Measurements from ENCODE around the gene ITPR2.
"Not testable (repeated sequence)": the region's sequence is repeated elsewhere in the genome, so short reads cannot be mapped to it uniquely, and the experiment has no call there.

ITPR2 gene

GRCh38 chr12:26832822-26833742 lies at the start of gene ITPR2:
Gene ITPR2, minus strand, starts transcription at chr12:26833194. Its CDS starts 413 bp downstream, at chr12:26832781.
- DNase-seq: peak; percentile 62

GRCh38 chr12:26880625-26881024 lies 47.6 kb upstream of the ITPR2 start:
- DNase-seq: no peak

DNA sequence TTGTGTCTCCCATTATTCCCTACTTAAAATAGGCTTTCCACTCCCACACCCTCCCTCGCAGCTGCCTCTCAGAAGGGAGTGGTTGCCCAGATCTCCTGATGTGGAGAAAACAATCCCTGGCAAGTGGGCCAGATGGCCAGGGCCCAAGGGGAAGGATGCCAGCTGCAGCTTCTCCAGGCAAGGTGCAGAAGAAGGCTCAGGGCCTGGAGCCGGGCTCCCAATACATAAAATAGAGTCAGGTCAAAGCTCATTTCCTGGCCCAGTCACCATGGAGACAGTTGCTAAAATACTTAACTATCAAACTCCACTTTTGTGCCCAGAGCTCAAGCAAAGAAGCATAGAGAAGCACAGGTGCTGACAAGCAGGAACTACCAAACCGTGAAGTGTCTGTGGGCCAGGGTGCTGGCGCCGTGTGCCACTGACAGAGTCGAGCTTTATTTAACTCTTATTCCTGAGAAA lies 45.7 kb upstream of the ITPR2 start:
- DNase-seq: no peak

DNA sequence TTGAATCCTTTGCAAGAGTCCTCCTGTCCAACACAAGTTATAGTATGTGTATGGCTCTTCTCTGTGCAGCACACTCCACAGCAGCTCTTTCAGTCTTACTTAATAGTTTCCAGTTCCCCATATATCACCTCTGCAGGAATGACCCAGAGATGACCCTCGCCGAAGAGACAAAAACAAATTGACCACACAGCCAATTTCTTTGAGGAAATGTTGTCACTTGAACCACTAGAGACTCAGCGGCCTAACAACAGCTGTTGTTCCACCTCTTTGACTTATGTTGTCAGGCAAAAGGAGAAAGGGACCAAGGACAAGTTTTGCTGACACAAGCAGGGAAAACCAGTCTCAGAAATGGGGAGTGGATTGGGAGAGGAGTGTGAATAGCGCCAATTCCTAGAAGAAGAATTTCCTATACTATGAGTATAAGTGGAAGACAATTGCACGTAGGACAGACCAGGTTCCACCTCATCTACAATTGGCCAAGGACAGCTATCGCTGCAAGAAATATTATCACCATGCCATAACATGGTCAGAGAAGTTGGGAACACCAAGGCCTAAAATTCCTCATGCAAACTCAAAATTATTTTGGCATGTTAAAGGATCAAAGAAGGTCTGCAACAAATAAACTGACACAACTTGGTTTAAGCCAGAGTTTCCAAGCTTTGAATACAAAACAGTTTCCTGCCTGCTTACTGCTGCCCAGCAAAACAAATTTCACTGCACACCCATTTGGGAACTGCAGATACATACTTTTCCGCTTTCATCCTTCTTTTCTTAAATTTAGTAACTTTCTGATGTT lies 41.7 kb upstream of the ITPR2 start:
- no peak for DNase-seq

GRCh38 chr12:26872625-26873024 lies 39.6 kb upstream of the ITPR2 start:
- no peak for DNase-seq

DNA sequence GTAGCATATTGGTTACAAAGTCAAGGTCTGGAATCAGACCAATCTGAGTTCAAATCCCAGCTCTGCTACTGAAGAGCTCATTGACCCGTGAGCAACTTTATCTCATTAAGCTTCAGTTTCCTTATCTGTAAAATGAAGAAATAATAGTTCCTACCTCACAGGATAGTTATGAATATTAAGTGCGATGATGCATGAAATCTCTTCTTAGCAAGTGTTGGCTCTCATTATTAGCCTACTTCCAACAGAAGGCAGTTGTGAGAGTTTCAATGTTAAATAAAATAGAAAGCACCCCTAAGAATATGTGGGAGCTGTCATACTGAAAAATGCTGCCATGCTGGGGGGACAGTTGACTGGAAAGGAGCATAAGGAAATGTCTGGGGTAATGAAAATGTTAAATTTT lies 39.0 kb upstream of the ITPR2 start:
- no peak for DNase-seq

GRCh38 chr12:26870491-26871419 lies 37.8 kb upstream of the ITPR2 start:
- DNase-seq: no peak

DNA sequence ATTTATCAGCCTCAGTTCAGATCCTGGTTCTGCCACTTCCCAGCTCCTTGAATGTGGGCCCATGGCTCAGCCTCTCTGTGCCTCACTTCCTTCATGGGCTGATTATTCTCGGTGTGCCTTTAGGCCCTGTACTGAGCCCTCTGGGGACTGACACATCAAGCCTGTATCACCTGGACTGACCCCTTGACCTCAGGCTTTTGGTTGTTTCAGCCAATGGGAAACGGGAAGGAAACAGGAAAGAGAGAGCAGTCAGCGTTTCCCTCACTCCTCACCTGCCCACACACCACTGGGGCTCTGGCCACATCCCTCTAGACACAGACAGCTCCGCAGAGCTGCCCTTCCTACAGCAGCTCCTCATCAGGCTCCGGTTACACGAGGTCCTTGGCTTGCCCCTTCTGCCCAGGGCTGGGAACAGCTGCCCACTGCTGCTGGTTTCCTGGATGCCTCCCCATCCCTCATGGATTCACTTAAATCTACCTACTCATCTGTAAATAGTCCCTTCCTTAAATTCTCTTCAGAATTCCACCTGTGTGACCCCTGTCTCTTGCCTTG lies 37.0 kb upstream of the ITPR2 start:
- no peak for DNase-seq

GRCh38 chr12:26869104-26869494 lies 36.1 kb upstream of the ITPR2 start:
- DNase-seq: no peak

DNA sequence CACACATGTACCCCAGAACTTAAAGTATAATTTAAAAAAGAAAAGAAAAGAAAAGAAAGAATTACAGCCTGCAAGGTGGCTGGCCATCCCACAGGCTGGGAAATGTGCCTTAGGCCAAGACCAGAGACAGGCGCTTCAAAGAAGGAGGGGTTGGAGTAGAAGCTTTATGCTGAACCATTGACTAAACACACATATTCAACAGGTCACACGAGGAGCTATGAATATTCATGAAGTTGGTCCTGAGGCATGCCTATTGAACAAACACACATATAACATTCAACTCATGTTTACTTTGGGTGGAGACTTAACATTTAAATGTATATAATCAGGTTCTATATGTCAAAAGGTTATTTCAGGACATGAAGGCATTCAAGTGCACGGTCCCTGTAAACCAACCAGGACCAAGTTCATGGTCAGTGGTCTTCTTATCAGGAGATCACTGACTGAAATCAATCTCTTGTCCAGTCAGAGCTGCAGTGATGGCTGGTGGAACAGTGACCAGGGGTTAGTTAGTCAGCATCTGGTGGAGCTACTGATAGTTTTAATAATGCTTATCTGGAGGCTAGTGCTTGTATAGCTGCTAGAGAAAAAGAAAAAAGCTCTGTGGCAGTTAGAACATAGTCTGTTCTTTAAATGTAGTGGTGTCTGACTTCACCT lies 35.6 kb upstream of the ITPR2 start:
- DNase-seq: no peak

DNA sequence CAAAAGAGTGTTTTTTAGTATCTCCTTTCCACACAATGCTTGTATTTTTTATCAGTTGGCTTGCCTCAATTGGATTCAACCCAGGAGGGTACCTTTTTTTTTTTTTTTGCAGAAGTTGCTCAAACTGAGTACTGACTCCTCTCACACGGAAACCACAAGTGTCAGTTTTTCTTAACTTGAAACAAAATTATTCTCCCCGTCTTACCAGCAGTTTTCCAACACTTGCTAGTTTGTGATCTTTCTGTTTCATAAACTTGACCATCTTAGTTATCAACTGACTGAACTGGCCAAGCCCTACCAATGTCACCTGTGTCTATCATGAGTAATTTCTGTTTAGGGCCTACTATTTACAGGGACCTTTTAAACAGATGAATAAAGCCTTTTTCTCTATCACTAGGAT lies 34.1 kb upstream of the ITPR2 start:
- no peak for DNase-seq

GRCh38 chr12:26863515-26863914 lies 30.5 kb upstream of the ITPR2 start:
- DNase-seq: no peak

GRCh38 chr12:26862787-26863186 lies 29.8 kb upstream of the ITPR2 start:
- DNase-seq: not testable (repeated sequence)

DNA sequence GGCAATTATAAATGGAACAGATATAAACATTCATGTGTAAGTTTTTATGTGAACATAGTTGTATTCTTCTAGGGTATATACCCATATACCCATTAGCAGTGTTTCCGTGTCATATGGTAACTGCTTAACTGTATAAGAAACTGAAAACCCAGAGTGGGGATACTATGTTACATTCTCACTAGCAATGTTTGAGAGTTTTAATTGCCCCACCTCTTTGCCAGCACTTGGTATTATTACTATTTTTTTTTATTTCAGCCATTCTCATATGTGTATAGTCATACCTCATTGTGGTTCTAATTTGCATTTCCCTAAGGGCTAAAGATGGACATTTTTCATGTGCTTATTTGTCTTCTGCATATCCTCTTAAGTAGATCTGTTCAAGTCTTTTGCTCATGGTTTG lies 28.7 kb upstream of the ITPR2 start:
- DNase-seq: no peak

DNA sequence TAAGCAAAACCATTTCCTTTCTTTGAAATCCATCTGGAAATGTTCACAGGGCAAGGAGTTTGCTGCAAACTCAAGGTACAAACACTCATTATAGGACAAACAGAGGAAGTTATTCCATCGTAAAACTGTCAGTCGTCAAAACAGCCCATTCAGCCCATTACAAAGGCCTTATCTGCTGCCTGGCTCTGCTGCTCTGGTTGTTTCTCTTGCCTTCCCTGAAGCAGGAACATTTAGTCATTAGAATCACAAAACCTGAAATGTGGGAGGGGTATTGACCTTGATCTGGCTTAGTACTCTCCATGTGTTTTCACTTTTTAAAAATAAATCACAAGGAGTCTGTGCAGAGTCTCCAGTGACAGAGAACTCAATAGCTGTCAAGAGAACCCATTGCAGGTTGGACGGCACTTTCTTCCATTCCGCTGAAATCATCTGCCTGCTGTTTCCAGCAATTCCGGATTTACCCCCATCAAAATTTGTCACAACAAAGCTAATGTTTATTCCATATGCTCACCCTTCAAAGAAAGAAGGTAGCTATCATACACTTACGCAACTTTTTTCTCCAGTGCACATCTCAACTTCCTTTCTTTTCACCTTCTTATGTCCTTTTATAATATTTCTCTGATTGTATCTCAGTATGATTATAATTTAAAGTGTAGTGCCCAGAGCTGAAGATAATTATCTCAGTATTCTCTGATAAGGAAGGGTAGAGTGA lies 24.6 kb upstream of the ITPR2 start:
- no peak for DNase-seq

- DNase-seq: no peak
These were observed 22.3 kb upstream of the ITPR2 start for GRCh38 chr12:26855337-26855736.

DNA sequence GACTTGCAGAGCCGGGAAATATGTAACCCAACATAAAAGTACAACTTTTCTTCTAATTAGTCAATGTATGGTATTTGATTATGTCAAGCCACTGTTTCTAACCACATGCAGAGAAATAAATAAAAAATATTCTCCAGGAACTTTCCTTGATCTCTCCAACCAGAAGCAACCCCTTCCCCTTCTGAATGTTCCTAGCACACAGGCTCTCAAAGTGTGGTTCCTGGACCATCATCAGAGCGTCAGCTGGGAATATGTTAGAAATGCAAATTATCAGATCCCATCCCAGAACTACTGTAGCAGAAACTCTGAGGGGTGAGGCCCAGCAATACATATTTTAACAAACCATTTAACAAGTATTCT lies 21.0 kb upstream of the ITPR2 start:
- DNase-seq: no peak

GRCh38 chr12:26853303-26854030 lies 20.5 kb upstream of the ITPR2 start:
- DNase-seq: no peak

DNA sequence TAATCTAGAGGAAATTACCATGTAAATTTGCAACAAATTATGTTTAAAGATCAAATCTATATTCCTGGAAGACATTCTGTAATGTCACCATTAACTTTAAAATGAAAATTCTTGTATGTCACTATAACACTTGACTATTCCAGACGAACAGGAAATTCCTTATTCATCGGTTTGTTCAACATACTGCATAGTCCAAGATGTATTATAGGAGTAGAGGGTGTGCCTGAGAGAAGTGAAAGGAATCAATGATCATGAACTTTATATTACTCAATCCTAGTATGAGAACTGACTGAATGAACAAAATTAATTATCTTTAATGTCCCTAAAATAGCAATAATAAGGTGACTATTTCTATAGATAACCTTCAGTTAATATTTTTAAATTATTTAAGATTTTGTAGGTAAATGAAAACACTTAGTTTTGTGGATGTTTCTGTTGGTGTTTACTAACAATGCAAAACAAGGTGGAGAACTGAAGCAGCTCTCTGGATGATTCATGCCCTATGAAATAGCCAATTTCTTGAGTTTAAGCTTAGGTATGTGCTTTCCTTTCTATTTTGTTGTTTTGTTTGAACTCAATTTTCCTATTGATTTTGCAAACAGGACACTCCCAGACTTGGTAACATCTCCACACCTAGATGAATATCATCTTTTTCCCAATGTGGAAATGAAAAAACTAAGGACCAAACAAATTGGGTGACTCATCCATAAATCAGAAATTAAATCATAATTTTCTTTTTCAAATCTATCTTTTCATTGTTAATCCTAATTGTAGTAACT lies 18.2 kb upstream of the ITPR2 start:
- DNase-seq: no peak
